Stimulated activated naive CD8-positive, alpha-beta T cell treated with anti-CD3 and anti-CD28 coated beads, Interleukin-15, Interleukin-2, amounts not matched to agents 100 U/mL and 50 U/mL, for 24 hours (primary cell): ENCODE results near the gene COL4A2.
"Not testable (repeated sequence)": the region's sequence is repeated elsewhere in the genome, so short reads cannot be mapped to it uniquely, and the experiment has no call there.

Experiments used
- ATAC-seq: fragments of 150-1000 bp; cut with Tn5 transposase; one replicate; pipeline ENCODE4 v1.10.0; 2021
- DNase-seq: peaks from one replicate; pipeline ENCODE4 v3.0.0; 2021

COL4A2 gene

GRCh38 chr13:110307767-110308655, 927 bp downstream of the COL4A2 start:
- ATAC-seq (no peak), DNase-seq (no peak)

- no peak for DNase-seq
- no peak for ATAC-seq
These were observed 1.7 kb downstream of the COL4A2 start for GRCh38 chr13:110308656-110309359.

GRCh38 chr13:110309661-110310524, 2.8 kb downstream of the COL4A2 start:
- ATAC-seq (no peak), DNase-seq (no peak)

GRCh38 chr13:110310541-110311442, 3.7 kb downstream of the COL4A2 start:
- ATAC-seq = no peak
- no peak for DNase-seq

GRCh38 chr13:110311443-110312338, 4.6 kb downstream of the COL4A2 start:
- no peak for ATAC-seq
- no peak for DNase-seq

- no peak for DNase-seq
- no peak for ATAC-seq
These were observed 5.4 kb downstream of the COL4A2 start for GRCh38 chr13:110312339-110313031.

GRCh38 chr13:110313261-110313660, 6.2 kb downstream of the COL4A2 start:
- not testable (repeated sequence) for ATAC-seq

GRCh38 chr13:110313733-110314132, 6.6 kb downstream of the COL4A2 start:
- DNase-seq, ATAC-seq: not testable (repeated sequence)

More at GRCh38 chr13:110313261-110313660, 6.2 kb downstream of the COL4A2 start:
- not testable (repeated sequence) for DNase-seq

- no peak for ATAC-seq
- no peak for DNase-seq
These were observed 7.6 kb downstream of the COL4A2 start for GRCh38 chr13:110314516-110315245.

GRCh38 chr13:110316196-110316595, 9.1 kb downstream of the COL4A2 start:
- ATAC-seq (no peak), DNase-seq (no peak)

- ATAC-seq = no peak
- no peak for DNase-seq
These were observed 10.0 kb downstream of the COL4A2 start for GRCh38 chr13:110317093-110317492.

GRCh38 chr13:110317496-110318195, 10.6 kb downstream of the COL4A2 start:
- no peak for ATAC-seq
- no peak for DNase-seq

- no peak for DNase-seq
- ATAC-seq = no peak
These were observed 11.8 kb downstream of the COL4A2 start for GRCh38 chr13:110318920-110319319.

- ATAC-seq = no peak
- DNase-seq = no peak
These were observed 12.3 kb downstream of the COL4A2 start for GRCh38 chr13:110319397-110319773.

GRCh38 chr13:110319774-110320509, 12.9 kb downstream of the COL4A2 start:
- peak; percentile 42 for DNase-seq
- ATAC-seq = peak; percentile 48

GRCh38 chr13:110320645-110321044, 13.6 kb downstream of the COL4A2 start:
- DNase-seq (no peak), ATAC-seq (no peak)

GRCh38 chr13:110321573-110321972, 14.5 kb downstream of the COL4A2 start:
- DNase-seq, ATAC-seq: not testable (repeated sequence)
